GM19463 (cell line): ENCODE data around the gene TMEM184A.
"Not testable (repeated sequence)": the region's sequence is repeated elsewhere in the genome, so short reads cannot be mapped to it uniquely, and the experiment has no call there.

Experiments
- ATAC-seq: cut with Tn5 transposase; IDR thresholded peaks from one replicate; pipeline ENCODE4 v1.9.1; 2021; ENCODE audit warnings: mild to moderate bottlenecking, moderate library complexity; ENCODE audit not compliant: unreplicated experiment

Gene TMEM184A

GRCh38 chr7:1529383-1530116, 26.5 kb downstream of the TMEM184A start:
- ATAC-seq = no peak

GRCh38 chr7:1526271-1526754, 29.7 kb downstream of the TMEM184A start:
- no peak for ATAC-seq

- no peak for ATAC-seq
These were observed 30.6 kb downstream of the TMEM184A start for GRCh38 chr7:1525409-1525808.

GRCh38 chr7:1523844-1524243, 32.2 kb downstream of the TMEM184A start:
- ATAC-seq = no peak

GRCh38 chr7:1523208-1523607, 32.8 kb downstream of the TMEM184A start:
- no peak for ATAC-seq

GRCh38 chr7:1521456-1521855, 34.5 kb downstream of the TMEM184A start:
- no peak for ATAC-seq

GRCh38 chr7:1520539-1521234, 35.3 kb downstream of the TMEM184A start:
- ATAC-seq = no peak

GRCh38 chr7:1519322-1519922, 36.6 kb downstream of the TMEM184A start:
- ATAC-seq = not testable (repeated sequence)

- no peak for ATAC-seq
These were observed 39.3 kb downstream of the TMEM184A start for GRCh38 chr7:1516586-1517251.

GRCh38 chr7:1515509-1515967, 40.5 kb downstream of the TMEM184A start:
- not testable (repeated sequence) for ATAC-seq

GRCh38 chr7:1514995-1515401, 41.0 kb downstream of the TMEM184A start:
- no peak for ATAC-seq

GRCh38 chr7:1514407-1514806, 41.6 kb downstream of the TMEM184A start:
- no peak for ATAC-seq

- no peak for ATAC-seq
These were observed 42.3 kb downstream of the TMEM184A start for GRCh38 chr7:1513657-1514095.

GRCh38 chr7:1512781-1513656, 43.0 kb downstream of the TMEM184A start:
- ATAC-seq = peak; percentile 53

- ATAC-seq = no peak
These were observed 44.3 kb downstream of the TMEM184A start for GRCh38 chr7:1511444-1512422.

- ATAC-seq = no peak
These were observed 45.2 kb downstream of the TMEM184A start for GRCh38 chr7:1510780-1511154.

GRCh38 chr7:1509226-1509625, 46.8 kb downstream of the TMEM184A start:
- no peak for ATAC-seq

- no peak for ATAC-seq
These were observed 47.7 kb downstream of the TMEM184A start for GRCh38 chr7:1508277-1508758.
